Umbilical cord (tissue), 2 donors: Measurements from ENCODE around the gene TCFL5. TPM values are rescaled to one million over a fixed set of nuclear protein-coding genes. Genes with fewer than 3 reads are reported as not detected.
A peak's percentile ranks its signal among the peaks of the same experiment; 100 is the strongest.

Experiments
- DNase-seq: peaks from one replicate; pipeline ENCODE4 v3.0.0-alpha.2; 2015; ENCODE audit warnings: low spot score
- total RNA-seq: library from RNA; depleted of rRNA; stranded (reverse); fragments of >200 nt; gene quantifications from one replicate; pipeline ENCODE4 v1.2.3, GENCODE V29; 2014; ENCODE audit warnings: low replicate concordance; ENCODE audit not compliant: insufficient read depth

TCFL5 gene
- total RNA-seq, 1 donor from 2014 or later, result 21.9 TPM

DNA sequence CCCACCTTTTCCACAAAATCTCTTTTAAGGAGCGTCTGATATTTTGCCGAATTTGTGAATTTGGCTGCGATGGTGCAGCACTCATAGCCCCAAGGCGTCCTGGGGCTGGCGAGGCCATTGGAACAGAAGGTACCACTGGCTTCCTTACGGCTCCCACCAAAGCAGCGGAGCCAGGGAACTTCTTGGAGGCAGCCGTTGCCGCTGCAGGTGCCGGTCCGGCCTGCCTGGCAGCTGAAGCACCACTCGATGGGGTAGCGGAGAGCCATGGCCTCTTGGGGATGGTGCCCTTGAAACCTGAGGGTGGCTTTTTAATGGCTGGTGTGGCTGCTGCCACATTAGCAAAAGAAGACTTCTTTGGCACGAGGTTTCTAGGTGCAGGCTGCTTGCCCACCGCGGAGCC lies 34.9 kb upstream of the TCFL5 start:
- no peak for DNase-seq

- no peak for DNase-seq
These were observed 33.9 kb upstream of the TCFL5 start for GRCh38 chr20:62895539-62895938.

- DNase-seq, result no peak
These were observed 32.6 kb upstream of the TCFL5 start for GRCh38 chr20:62894261-62894660.

DNA sequence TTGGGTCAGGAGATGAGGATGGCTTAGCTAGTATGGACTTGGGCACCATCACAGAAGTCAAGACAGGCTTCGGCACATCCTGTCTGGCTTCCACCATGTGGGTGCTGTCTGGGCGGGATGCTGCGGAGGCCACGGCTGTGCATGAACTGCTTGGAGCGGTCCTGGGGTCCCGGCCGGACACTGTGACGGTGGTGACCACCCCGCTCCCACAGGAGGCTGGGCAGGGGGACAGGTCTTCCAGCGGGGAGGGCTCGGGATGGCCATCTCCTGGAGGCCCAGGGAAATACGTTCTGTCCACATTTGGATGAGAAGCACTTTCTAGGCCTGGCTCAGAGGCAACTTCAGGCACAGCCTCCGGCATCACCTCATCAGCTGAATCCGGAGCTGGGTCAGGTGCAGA lies 32.1 kb upstream of the TCFL5 start:
- DNase-seq, result no peak

- no peak for DNase-seq
These were observed 31.0 kb upstream of the TCFL5 start for GRCh38 chr20:62892348-62893304.

DNA sequence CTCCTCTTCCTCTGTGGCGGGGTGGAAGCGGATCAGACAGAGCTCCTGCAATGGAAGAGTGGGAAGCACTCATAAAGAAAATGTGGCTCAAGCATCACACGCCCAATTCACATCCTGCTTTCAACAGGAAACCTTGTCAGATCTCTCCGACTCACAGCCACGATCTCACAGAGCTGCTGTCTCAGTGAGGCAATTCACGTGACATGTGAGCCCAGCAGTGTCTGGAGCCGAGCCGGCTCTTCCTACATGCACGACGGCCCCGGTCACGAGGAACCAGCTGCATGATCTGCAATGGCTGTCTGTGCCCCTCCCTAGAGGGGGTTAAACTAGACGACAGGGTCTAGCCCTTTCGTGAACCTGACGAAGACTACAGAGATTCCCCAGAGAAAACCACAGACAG lies 29.5 kb upstream of the TCFL5 start:
- no peak for DNase-seq

DNA sequence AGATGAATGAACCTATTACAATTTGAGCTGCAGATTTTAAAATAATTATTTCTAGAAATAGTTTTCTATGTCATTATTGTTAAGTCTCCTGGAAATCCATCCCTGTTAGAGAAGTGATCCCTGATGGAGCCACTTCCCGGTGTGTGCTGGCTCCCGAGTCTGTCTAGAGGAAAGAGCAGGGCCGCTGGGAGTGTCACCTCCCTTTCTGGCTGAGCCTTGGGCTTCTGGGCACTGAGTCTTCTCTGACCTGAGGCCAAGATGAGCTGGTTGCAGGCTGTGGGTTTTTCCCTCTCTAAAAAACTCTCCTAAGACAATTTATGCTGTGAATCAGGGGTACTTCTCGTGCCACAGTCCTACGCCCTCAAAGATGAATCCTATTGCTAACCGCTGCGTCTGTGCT lies 28.8 kb upstream of the TCFL5 start:
- DNase-seq, result no peak

- DNase-seq, result no peak
These were observed 28.2 kb upstream of the TCFL5 start for GRCh38 chr20:62889871-62890270.

GRCh38 chr20:62889411-62889810 lies 27.8 kb upstream of the TCFL5 start:
- DNase-seq, result no peak

- DNase-seq, result no peak
These were observed 27.3 kb upstream of the TCFL5 start for GRCh38 chr20:62888910-62889309.

DNA sequence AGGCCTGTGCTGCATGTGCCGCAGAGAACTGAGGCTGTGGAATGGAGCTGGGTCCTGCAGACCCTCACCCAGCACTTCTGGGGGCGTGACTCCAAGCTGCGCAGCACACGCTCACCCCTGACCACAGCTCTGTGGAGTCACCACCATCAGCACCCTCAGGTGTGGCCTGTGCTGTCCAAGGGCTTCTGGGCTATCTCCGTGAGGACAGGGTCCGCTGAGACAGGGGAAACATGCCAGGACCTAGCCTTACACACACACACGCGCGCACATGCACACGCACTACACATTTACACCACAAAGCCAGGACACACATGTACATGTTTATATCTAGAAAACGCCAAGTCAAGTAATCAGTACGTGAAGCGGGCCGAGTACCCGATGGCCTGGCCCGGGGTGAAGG lies 26.8 kb upstream of the TCFL5 start:
- no peak for DNase-seq

DNA sequence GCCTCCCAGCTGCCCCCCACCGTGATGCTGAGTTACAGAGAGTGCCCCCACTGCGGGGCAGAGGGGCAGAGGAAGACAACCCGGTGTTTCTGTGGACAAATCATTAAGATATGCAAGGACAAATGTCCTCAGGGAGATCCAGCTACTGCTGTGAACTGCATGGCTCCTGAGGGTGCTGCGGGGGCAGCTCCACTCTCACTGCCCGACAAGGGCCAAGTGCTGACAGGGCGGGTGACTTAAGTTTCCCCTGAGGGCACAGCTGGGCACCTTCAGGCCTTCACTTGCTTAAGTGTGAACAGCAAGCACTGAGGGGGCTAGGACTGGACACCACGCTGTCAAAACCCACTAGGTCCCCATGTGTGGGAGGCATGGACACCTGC lies 26.2 kb upstream of the TCFL5 start:
- no peak for DNase-seq

- DNase-seq, result peak; percentile 89
These were observed 25.7 kb upstream of the TCFL5 start for GRCh38 chr20:62887152-62887859.

GRCh38 chr20:62886709-62887058 lies 25.1 kb upstream of the TCFL5 start:
- DNase-seq, result no peak

DNA sequence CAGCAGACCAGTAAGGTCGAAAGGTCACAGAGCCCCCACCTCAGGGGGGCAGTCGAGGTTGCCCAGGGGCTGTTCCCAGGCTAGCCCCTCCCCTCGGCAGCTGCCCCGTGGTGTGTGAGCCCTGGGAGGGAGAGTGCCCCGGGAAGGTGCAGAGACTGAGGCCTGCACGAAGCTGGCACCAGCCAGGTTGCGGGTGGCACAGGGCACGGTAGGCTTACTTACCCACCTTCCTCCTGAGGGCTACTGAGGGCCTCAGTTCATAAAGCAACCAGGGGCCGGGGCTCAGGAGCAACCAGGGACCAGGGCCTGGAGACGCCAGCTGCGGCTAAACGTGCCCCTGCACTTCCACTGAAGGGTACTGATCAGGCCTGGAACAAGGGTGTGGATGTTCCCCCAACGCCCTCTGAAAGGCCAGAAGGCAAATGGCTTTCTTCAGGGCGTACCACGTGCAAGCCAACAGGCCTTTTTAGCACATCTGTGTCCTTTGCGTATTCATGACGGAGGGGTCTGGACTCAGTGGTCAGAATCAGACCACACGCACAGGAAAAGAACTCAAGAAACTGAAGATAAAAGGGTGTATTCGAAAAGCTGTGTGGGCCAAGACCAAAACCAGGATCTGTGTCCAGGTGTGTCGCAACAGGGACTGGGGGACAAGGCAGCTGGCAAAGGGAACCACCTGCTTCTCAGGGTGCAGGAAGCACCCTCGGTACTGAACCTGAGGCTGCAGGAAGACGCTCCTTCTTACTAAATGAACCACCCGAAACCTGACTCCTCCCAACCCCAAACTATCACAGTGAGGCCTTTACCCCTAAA lies 24.5 kb upstream of the TCFL5 start:
- no peak for DNase-seq

- no peak for DNase-seq
These were observed 23.6 kb upstream of the TCFL5 start for GRCh38 chr20:62885046-62885895.

DNA sequence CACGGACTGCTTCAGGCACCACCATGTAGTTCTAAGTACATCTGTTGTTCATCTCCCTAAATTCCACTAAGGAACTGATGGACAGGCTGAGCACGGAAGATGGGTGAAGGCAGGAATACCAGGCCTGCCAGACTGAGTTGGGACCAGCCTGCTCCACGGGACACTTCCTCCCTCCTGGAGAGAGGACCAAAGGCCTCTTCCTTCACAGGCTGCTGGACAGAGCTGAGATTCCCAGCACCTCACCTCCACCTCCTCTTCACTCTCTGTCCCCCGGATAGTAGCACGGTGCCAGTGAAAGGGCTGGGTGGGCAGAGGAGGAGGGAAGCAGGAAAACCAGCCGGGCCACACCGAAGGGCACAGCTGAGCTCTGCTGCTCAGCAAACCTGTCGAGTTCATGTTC lies 22.9 kb upstream of the TCFL5 start:
- DNase-seq, result no peak

DNA sequence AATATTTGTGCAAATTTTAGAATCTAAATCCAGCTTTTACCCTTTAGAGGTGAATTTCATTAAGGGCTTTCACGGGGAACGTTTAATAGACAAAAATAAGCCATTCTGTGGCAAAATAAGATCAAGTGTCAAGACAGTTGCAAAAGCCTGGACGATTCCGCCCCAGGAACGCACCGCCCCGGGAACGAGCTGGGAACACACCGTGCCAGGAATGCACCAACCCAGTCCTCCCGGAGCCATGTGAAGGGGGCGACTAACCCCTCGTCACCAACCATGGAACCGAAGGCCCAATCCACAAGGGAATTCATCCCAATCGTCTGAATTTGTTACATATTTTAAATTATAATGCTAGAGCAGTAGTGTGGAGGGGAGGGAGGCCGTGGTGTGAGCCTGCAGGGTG lies 20.8 kb upstream of the TCFL5 start:
- DNase-seq, result no peak

GRCh38 chr20:62881662-62882395 lies 20.2 kb upstream of the TCFL5 start:
- no peak for DNase-seq

DNA sequence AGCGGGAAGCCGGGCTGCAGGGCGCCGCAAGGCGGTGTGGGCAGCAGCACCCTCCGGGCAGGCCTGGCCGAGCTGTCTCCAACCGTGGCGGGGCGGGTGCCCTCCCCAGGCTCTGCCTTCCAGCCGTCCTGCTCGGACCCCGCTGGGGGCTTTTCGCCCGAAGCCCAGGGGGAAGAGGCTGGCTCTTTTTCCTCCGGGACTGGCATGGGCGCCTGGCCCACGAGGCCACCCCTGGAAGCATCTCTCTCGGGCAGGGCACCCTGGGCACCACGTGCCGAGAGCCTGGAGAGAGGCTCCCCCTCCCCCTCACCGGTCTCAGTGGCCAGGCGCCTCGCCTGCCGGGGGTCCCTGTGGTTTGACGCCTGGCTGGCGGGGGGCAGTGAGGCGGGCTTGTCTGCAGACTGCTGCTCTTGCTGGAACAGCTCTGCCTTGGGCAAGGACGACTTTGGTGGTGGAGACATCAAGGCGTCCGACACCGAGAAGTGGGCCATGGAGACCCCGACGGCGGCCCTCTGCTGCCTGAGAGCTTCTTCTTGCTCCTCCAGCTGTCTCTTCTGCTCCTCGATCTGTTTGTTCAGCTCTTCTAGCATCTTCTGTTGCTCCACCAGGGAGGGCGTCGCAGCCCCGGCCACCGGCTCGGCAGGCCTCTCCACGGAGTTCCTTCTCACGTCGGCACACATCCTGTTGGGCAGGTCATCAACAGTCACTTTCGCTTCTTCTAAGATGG lies 19.5 kb upstream of the TCFL5 start:
- no peak for DNase-seq
